ENCODE data around the gene SLC9A5.
A peak's percentile ranks its signal among the peaks of the same experiment; 100 is the strongest.

The SLC9A5 gene

GRCh38 chr16:67254801-67255552 lies 6.2 kb downstream of the SLC9A5 start:
- H2AFZ ChIP-seq, result no peak overlapping the region
- no peaks in the 10 kb centered on the region for H3K27me3 ChIP-seq (ENCODE audit: control insufficient read depth, insufficient read depth, low read length)
- H3K36me3 ChIP-seq (ENCODE audit: control insufficient read depth, insufficient read depth, low read length), result no peaks in the 10 kb centered on the region
- no peak overlapping the region for H3K27ac ChIP-seq
- H3K9me3 ChIP-seq (ENCODE audit: control insufficient read depth, low read length), result no peaks in the 10 kb centered on the region
- no peak overlapping the region for H3K9ac ChIP-seq
- no peak for TF ChIP-seq CTCF (IDR thresholded peaks at IDR 0.05)
- no peaks in the 10 kb centered on the region for H3K79me2 ChIP-seq
- peaks cover 8% of the 10 kb centered on the region for H3K4me1 ChIP-seq
- H3K4me2 ChIP-seq (ENCODE audit: low read length), result no peak overlapping the region
- H3K4me3 ChIP-seq (ENCODE audit: low read depth, low read length), result no peak overlapping the region

GRCh38 chr16:67255553-67256221 lies 6.9 kb downstream of the SLC9A5 start:
- H3K4me3 ChIP-seq (ENCODE audit: low read depth, low read length), result no peak overlapping the region
- H3K4me2 ChIP-seq (ENCODE audit: low read length), result no peak overlapping the region
- H3K9me3 ChIP-seq (ENCODE audit: control insufficient read depth, low read length), result no peaks in the 10 kb centered on the region
- H2AFZ ChIP-seq, result no peak overlapping the region
- H3K27ac ChIP-seq, result no peak overlapping the region
- no peak overlapping the region for H3K9ac ChIP-seq
- no peaks in the 10 kb centered on the region for H3K27me3 ChIP-seq (ENCODE audit: control insufficient read depth, insufficient read depth, low read length)
- peaks cover 12% of the 10 kb centered on the region for H3K4me1 ChIP-seq
- no peaks in the 10 kb centered on the region for H3K36me3 ChIP-seq (ENCODE audit: control insufficient read depth, insufficient read depth, low read length)
- H3K79me2 ChIP-seq, result no peaks in the 10 kb centered on the region
- no peak for TF ChIP-seq CTCF (IDR thresholded peaks at IDR 0.05)

GRCh38 chr16:67256701-67257230 lies 8.0 kb downstream of the SLC9A5 start:
- H3K4me3 ChIP-seq (ENCODE audit: low read depth, low read length), result no peak overlapping the region
- no peak for TF ChIP-seq CTCF (IDR thresholded peaks at IDR 0.05)
- H3K9ac ChIP-seq, result no peak overlapping the region
- H3K79me2 ChIP-seq, result no peaks in the 10 kb centered on the region
- H3K4me1 ChIP-seq, result peaks cover 12% of the 10 kb centered on the region
- no peaks in the 10 kb centered on the region for H3K9me3 ChIP-seq (ENCODE audit: control insufficient read depth, low read length)
- H3K36me3 ChIP-seq (ENCODE audit: control insufficient read depth, insufficient read depth, low read length), result no peaks in the 10 kb centered on the region
- H3K27ac ChIP-seq, result no peak overlapping the region
- no peaks in the 10 kb centered on the region for H3K27me3 ChIP-seq (ENCODE audit: control insufficient read depth, insufficient read depth, low read length)
- no peak overlapping the region for H3K4me2 ChIP-seq (ENCODE audit: low read length)
- H2AFZ ChIP-seq, result no peak overlapping the region

- no peak for TF ChIP-seq CTCF (IDR thresholded peaks at IDR 0.05)
- H3K27me3 ChIP-seq (ENCODE audit: control insufficient read depth, insufficient read depth, low read length), result no peaks in the 10 kb centered on the region
- no peaks in the 10 kb centered on the region for H3K36me3 ChIP-seq (ENCODE audit: control insufficient read depth, insufficient read depth, low read length)
- H3K79me2 ChIP-seq, result no peaks in the 10 kb centered on the region
- no peak overlapping the region for H3K9ac ChIP-seq
- H3K9me3 ChIP-seq (ENCODE audit: control insufficient read depth, low read length), result no peaks in the 10 kb centered on the region
- H3K4me2 ChIP-seq (ENCODE audit: low read length), result no peak overlapping the region
- peak overlapping the region; percentile 32 for H3K27ac ChIP-seq
- no peak overlapping the region for H3K4me3 ChIP-seq (ENCODE audit: low read depth, low read length)
- peak overlapping the region; percentile 64 for H2AFZ ChIP-seq
- H3K4me1 ChIP-seq, result peaks cover 12% of the 10 kb centered on the region
These were observed 8.8 kb downstream of the SLC9A5 start for GRCh38 chr16:67257486-67258160.
